Uterus (tissue), 2 donors: ENCODE results near the gene CLASP2.

ENCODE experiments used
- CTCF ChIP-seq, 4 experiments: fragments of 200-600 bp in 2 of 4; fragments of 450-650 bp in 2 of 4; sonication (generic) in 2 of 4; IDR thresholded peaks; one replicate each; pipeline ENCODE4 v1.5.1; 2016 to 2019; ENCODE audit warnings: antibody characterized with exemption in 4 of 4, mild to moderate bottlenecking in 2 of 4, moderate library complexity in 1 of 4
- POLR2A ChIP-seq, 2 donors: fragments of 450-650 bp; IDR thresholded peaks; one replicate each; pipeline ENCODE4 v1.6.1; 2016; ENCODE audit warnings: antibody characterized with exemption in 2 of 2, mild to moderate bottlenecking in 1 of 2, moderate library complexity in 1 of 2

GRCh38 chr3:33482111-33482521 is 235.9 kb downstream of the CLASP2 start:
- TF ChIP-seq CTCF (IDR thresholded peaks at IDR 0.05) (no peak), POLR2A (IDR thresholded peaks at IDR 0.05) (no peak)
